SU-DHL-6 (cell line): ENCODE data around the gene CREG1.

Source experiments
- H2AFZ ChIP-seq: fragments of 200-600 bp; sonication (generic); 2 replicates; pipeline ENCODE4 v1.6.1; 2014; ENCODE audit warnings: low read depth, mild to moderate bottlenecking, moderate library complexity, mixed read lengths, antibody characterized with exemption, low read length; ENCODE audit not compliant: severe bottlenecking
- H3F3A ChIP-seq: fragments of 200-600 bp; shearing (Covaris generic); 2 replicates; pipeline ENCODE4 v1.6.0; 2016; ENCODE audit warnings: antibody characterized with exemption, mild to moderate bottlenecking; ENCODE audit not compliant: insufficient read depth
- H3K27ac ChIP-seq: fragments of 200-600 bp; sonication (generic); 2 replicates; pipeline ENCODE4 v1.5.1; 2016; ENCODE audit warnings: low read depth, mild to moderate bottlenecking, low read length, moderate library complexity, mixed read lengths
- H3K27me3 ChIP-seq: fragments of 200-600 bp; sonication (generic), shearing (Covaris generic); 2 replicates; pipeline ENCODE4 v1.6.0; 2014; ENCODE audit warnings: mild to moderate bottlenecking, low read length
- H3K36me3 ChIP-seq: fragments of 200-600 bp; sonication (generic); 2 replicates; pipeline ENCODE4 v1.6.1; 2014; ENCODE audit warnings: mild to moderate bottlenecking, low read length, mixed read lengths
- H3K4me2 ChIP-seq: fragments of 300-600, 200-600 bp; shearing (Covaris generic), sonication (generic); 2 replicates; pipeline ENCODE4 v1.6.0; 2014; ENCODE audit warnings: low read length, low read depth, mild to moderate bottlenecking; ENCODE audit not compliant: poor library complexity, severe bottlenecking
- H3K4me3 ChIP-seq: fragments of 200-600 bp; sonication (generic); 2 replicates; pipeline ENCODE4 v1.5.1; 2014; ENCODE audit warnings: antibody characterized with exemption, low read length, mild to moderate bottlenecking, mixed read lengths; ENCODE audit not compliant: insufficient read depth, poor library complexity, severe bottlenecking
- H3K79me2 ChIP-seq: fragments of 200-600 bp; sonication (generic); 2 replicates; pipeline ENCODE4 v1.6.1; 2014; ENCODE audit warnings: mild to moderate bottlenecking, low read length, moderate library complexity; ENCODE audit not compliant: insufficient read depth
- H3K9ac ChIP-seq: fragments of 200-600 bp; sonication (generic); 2 replicates; pipeline ENCODE4 v1.7.0; 2014; ENCODE audit warnings: mild to moderate bottlenecking, low read length
- H3K9me2 ChIP-seq: fragments of 200-600 bp; sonication (generic); replicated peaks from 2 replicates; pipeline ENCODE4 v1.6.1; 2014; ENCODE audit warnings: low read length; ENCODE audit not compliant: insufficient read depth
- H3K9me3 ChIP-seq: fragments of 200-600 bp; sonication (generic); 2 replicates; pipeline ENCODE4 v1.6.1; 2014; ENCODE audit warnings: low read length, mixed read lengths; ENCODE audit not compliant: insufficient read depth
- H4K20me1 ChIP-seq: fragments of 200-600 bp; sonication (generic); 2 replicates; pipeline ENCODE4 v1.6.1; 2014; ENCODE audit warnings: low read depth, mild to moderate bottlenecking, antibody characterized with exemption, low read length, moderate library complexity, mixed read lengths
- EZH2phosphoT487 ChIP-seq: fragments of 200-600 bp; sonication (generic), shearing (Covaris generic); conservative IDR thresholded peaks from 2 replicates; pipeline ENCODE4 v1.6.1; 2018; ENCODE audit warnings: mild to moderate bottlenecking, antibody characterized with exemption, low read length, moderate library complexity, mixed read lengths
- TF ChIP-seq, protein P1 (sequence below): fragments of 200-600 bp; sonication (generic); IDR thresholded peaks from one replicate; pipeline ENCODE4 v1.5.1; 2017; ENCODE audit warnings: antibody characterized with exemption, mild to moderate bottlenecking, low read length, moderate library complexity; ENCODE audit not compliant: insufficient read depth, poor library complexity, severe bottlenecking

Gene CREG1

DNA sequence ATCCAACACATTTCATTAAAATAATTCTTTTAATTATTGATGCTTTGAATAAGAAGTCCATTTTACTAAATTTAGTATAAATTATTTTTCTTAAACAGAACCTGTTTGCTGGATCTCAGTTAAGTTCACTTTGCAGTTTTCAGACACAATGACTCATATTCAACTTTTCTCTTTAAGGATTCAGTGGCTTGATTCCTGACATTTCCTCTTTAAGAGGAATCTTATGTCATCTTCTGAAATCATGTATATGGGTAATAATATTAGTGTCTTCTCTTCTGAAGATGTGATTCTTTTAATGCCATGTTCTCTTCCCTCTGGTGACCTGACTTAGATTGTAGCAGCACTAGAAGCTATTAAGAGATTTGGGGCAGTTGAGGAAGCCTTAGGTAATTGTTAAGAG lies 12.6 kb downstream of the CREG1 start:
- Histone ChIP-seq H2AFZ (no peak overlapping the region), H3K79me2 (no peaks in the 10 kb centered on the region), H3K9me3 (no peaks in the 10 kb centered on the region), H3K27ac (no peak overlapping the region), H3K4me3 (no peak overlapping the region), H3F3A (no peaks in the 10 kb centered on the region), H3K36me3 (no peaks in the 10 kb centered on the region), H3K9ac (no peak overlapping the region), H3K9me2 (no peaks in the 10 kb centered on the region), H4K20me1 (no peaks in the 10 kb centered on the region), H3K27me3 (no peaks in the 10 kb centered on the region), H3K4me2 (no peak overlapping the region)
- no peak for TF ChIP-seq EZH2phosphoT487
- TF ChIP-seq, protein P1, sequence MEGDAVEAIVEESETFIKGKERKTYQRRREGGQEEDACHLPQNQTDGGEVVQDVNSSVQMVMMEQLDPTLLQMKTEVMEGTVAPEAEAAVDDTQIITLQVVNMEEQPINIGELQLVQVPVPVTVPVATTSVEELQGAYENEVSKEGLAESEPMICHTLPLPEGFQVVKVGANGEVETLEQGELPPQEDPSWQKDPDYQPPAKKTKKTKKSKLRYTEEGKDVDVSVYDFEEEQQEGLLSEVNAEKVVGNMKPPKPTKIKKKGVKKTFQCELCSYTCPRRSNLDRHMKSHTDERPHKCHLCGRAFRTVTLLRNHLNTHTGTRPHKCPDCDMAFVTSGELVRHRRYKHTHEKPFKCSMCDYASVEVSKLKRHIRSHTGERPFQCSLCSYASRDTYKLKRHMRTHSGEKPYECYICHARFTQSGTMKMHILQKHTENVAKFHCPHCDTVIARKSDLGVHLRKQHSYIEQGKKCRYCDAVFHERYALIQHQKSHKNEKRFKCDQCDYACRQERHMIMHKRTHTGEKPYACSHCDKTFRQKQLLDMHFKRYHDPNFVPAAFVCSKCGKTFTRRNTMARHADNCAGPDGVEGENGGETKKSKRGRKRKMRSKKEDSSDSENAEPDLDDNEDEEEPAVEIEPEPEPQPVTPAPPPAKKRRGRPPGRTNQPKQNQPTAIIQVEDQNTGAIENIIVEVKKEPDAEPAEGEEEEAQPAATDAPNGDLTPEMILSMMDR = no peak

DNA sequence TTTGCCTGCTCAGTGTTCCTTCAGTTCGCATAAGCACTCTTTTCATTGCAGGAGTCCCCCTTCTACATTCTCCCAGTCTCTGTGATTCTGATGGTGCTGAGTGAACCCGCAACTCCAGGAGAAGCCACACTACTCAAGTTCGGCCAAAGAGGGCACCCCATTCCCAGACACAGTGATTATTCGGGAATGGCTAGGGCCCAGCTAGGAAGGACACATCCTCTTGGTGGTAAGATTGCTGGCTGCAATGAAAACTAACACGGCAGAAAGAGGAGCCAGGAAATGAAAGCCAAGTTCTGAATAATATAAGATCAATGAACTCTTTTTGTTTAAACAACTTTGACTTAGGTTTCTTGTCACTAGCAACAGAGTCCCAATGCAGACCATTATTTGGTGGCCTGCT lies 14.9 kb downstream of the CREG1 start:
- H4K20me1 ChIP-seq = no peaks in the 10 kb centered on the region
- H3K27ac ChIP-seq = no peak overlapping the region
- H3F3A ChIP-seq = no peaks in the 10 kb centered on the region
- no peak overlapping the region for H3K4me2 ChIP-seq
- no peaks in the 10 kb centered on the region for H3K9me3 ChIP-seq
- no peak for TF ChIP-seq EZH2phosphoT487
- TF ChIP-seq, protein P1 = no peak
- H3K9ac ChIP-seq = no peak overlapping the region
- no peaks in the 10 kb centered on the region for H3K27me3 ChIP-seq
- H3K9me2 ChIP-seq = no peaks in the 10 kb centered on the region
- H3K36me3 ChIP-seq = no peaks in the 10 kb centered on the region
- H2AFZ ChIP-seq = no peak overlapping the region
- no peak overlapping the region for H3K4me3 ChIP-seq
- H3K79me2 ChIP-seq = no peaks in the 10 kb centered on the region

DNA sequence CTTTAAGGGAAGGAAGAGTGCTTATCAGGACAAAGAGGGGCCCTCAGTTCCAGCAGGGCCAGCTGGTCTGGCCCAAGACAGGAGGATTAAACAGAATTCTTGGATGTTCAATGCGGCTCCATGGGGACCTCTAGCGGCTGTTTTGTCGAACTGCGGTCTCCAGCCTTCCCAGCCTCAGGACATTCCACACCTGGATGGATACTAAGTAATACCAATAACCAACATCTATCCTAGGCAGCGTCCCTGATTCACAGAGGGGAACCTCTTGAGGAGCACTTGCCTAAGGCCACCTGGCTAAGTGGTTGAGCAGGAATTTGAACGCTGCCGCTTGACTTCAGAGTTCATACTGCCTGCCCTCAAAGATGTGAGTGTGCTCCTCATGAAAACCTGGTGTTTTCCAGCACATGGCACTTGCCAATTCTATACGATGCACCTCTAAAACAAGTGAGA lies 19.7 kb downstream of the CREG1 start:
- TF ChIP-seq EZH2phosphoT487 = no peak
- TF ChIP-seq, protein P1 = peak; percentile 92
- no peak overlapping the region for H3K9ac ChIP-seq
- no peak overlapping the region for H3K4me3 ChIP-seq
- H3K9me2 ChIP-seq = no peaks in the 10 kb centered on the region
- H4K20me1 ChIP-seq = no peaks in the 10 kb centered on the region
- no peak overlapping the region for H2AFZ ChIP-seq
- H3K4me2 ChIP-seq = no peak overlapping the region
- H3K27ac ChIP-seq = no peak overlapping the region
- no peaks in the 10 kb centered on the region for H3K27me3 ChIP-seq
- no peaks in the 10 kb centered on the region for H3K9me3 ChIP-seq
- no peaks in the 10 kb centered on the region for H3K36me3 ChIP-seq
- H3F3A ChIP-seq = no peaks in the 10 kb centered on the region
- H3K79me2 ChIP-seq = no peaks in the 10 kb centered on the region
